HEK293 (cell line): Measurements from ENCODE around the gene CABP7.

ENCODE experiments used
- CTCF ChIA-PET: fragments of 350-600 bp; formaldehyde crosslinking; extraction: SDS; loops from one replicate; lab custom pipeline; 2021; ENCODE audit warnings: antibody characterized with exemption; lab: Yijun Ruan, JAX
- POLR2A ChIA-PET: fragments of 300-600 bp; formaldehyde crosslinking; extraction: SDS; loops from one replicate; lab custom pipeline; 2020; ENCODE audit warnings: antibody characterized with exemption, inconsistent platforms; lab: Yijun Ruan, JAX
- H3K27ac ChIP-seq: fragments of 200-500 bp; sonication (Bioruptor generic); 2 replicates; pipeline ENCODE4 v1.5.1; 2014; ENCODE audit warnings: low read depth, low read length, control low read depth, inconsistent platforms; ENCODE audit errors: extremely low read depth
- H3K36me3 ChIP-seq, 2 experiments: fragments of 200-500 bp in 1 of 2; sonication (Bioruptor generic) in 1 of 2; 1 replicate in 1 of 2; 2 replicates in 1 of 2; pipeline ENCODE4 v1.5.1; 2014 to 2017; ENCODE audit warnings: inconsistent platforms in 2 of 2, low read length in 2 of 2; ENCODE audit not compliant: control insufficient read depth in 2 of 2, insufficient read depth in 1 of 2
- H3K4me1 ChIP-seq: fragments of 200-500 bp; sonication (Bioruptor generic); 2 replicates; pipeline ENCODE4 v1.5.1; 2014; ENCODE audit warnings: mild to moderate bottlenecking, low read length, inconsistent platforms; ENCODE audit not compliant: control insufficient read depth, insufficient read depth
- H3K4me3 ChIP-seq: 2 replicates; pipeline ENCODE4 v1.5.1; 2011; ENCODE audit warnings: low read depth, mild to moderate bottlenecking, control low read depth, low read length, moderate library complexity
- H3K9me3 ChIP-seq: fragments of 200-500 bp; sonication (Bioruptor generic); 2 replicates; pipeline ENCODE4 v1.5.1; 2014; ENCODE audit warnings: low read depth, low read length, inconsistent platforms; ENCODE audit not compliant: control insufficient read depth, insufficient read depth
- BCL11B ChIP-seq: fragments of 450-650 bp; formaldehyde crosslinking; IDR thresholded peaks from 2 replicates; pipeline ENCODE4 v1.5.1; 2016; ENCODE audit warnings: low read depth, missing biosample characterization, missing genetic modification characterization
- HOXC10 ChIP-seq: sonication (generic); formaldehyde crosslinking; IDR thresholded peaks from 2 replicates; pipeline ENCODE4 v1.8.1; 2023; ENCODE audit warnings: mild to moderate bottlenecking, missing genetic modification reagents
- PRDM4 ChIP-seq: fragments of 450-650 bp; formaldehyde crosslinking; IDR thresholded peaks from 2 replicates; pipeline ENCODE4 v1.5.1; 2017; ENCODE audit warnings: missing biosample characterization, missing genetic modification characterization
- WT1 ChIP-seq: fragments of 450-650 bp; formaldehyde crosslinking; IDR thresholded peaks from 2 replicates; pipeline ENCODE4 v1.5.1; 2016; ENCODE audit warnings: missing biosample characterization, missing genetic modification characterization
- YY1 ChIP-seq: fragments of 450-650 bp; formaldehyde crosslinking; IDR thresholded peaks from 2 replicates; pipeline ENCODE4 v1.5.1; 2018; ENCODE audit warnings: missing biosample characterization, missing genetic modification characterization
- ZBTB26 ChIP-seq: fragments of 450-650 bp; formaldehyde crosslinking; optimal IDR thresholded peaks from 2 replicates; pipeline ENCODE3; 2016; ENCODE audit warnings: missing biosample characterization, mild to moderate bottlenecking, missing genetic modification characterization
- ZFP37 ChIP-seq: fragments of 450-650 bp; formaldehyde crosslinking; IDR thresholded peaks from 2 replicates; pipeline ENCODE4 v1.5.1; 2016; ENCODE audit warnings: missing biosample characterization, missing genetic modification characterization
- ZNF2 ChIP-seq: fragments of 450-650 bp; formaldehyde crosslinking; IDR thresholded peaks from 2 replicates; pipeline ENCODE4 v1.5.1; 2016; ENCODE audit warnings: missing biosample characterization, missing genetic modification characterization
- ZNF513 ChIP-seq: fragments of 450-650 bp; IDR thresholded peaks from 2 replicates; pipeline ENCODE4 v1.5.1; 2018; ENCODE audit warnings: missing biosample characterization, missing genetic modification characterization
- ZNF514 ChIP-seq: fragments of 450-650 bp; formaldehyde crosslinking; IDR thresholded peaks from 2 replicates; pipeline ENCODE4 v1.5.1; 2016; ENCODE audit warnings: missing biosample characterization, missing genetic modification characterization
- ZNF610 ChIP-seq: fragments of 450-650 bp; formaldehyde crosslinking; IDR thresholded peaks from 2 replicates; pipeline ENCODE4 v1.5.1; 2016; ENCODE audit warnings: missing biosample characterization, missing genetic modification characterization, borderline replicate concordance
- ZNF660 ChIP-seq: fragments of 450-650 bp; IDR thresholded peaks from 2 replicates; pipeline ENCODE4 v1.5.1; 2018; ENCODE audit warnings: missing biosample characterization, mild to moderate bottlenecking, missing genetic modification characterization
- ZNF677 ChIP-seq: fragments of 450-650 bp; IDR thresholded peaks from 2 replicates; pipeline ENCODE4 v1.5.0; 2018; ENCODE audit warnings: missing biosample characterization, mild to moderate bottlenecking, missing genetic modification characterization, moderate library complexity
- ZNF692 ChIP-seq: fragments of 450-650 bp; formaldehyde crosslinking; IDR thresholded peaks from 2 replicates; pipeline ENCODE4 v1.5.1; 2016; ENCODE audit warnings: missing biosample characterization, missing genetic modification characterization
- ZNF791 ChIP-seq: fragments of 450-650 bp; formaldehyde crosslinking; IDR thresholded peaks from 2 replicates; pipeline ENCODE4 v1.5.1; 2016; ENCODE audit warnings: missing biosample characterization, missing genetic modification characterization
- TF ChIP-seq, protein P1 (sequence below): fragments of 450-650 bp; formaldehyde crosslinking; IDR thresholded peaks from 2 replicates; pipeline ENCODE4 v1.5.1; 2016; ENCODE audit warnings: missing biosample characterization, missing genetic modification characterization, borderline replicate concordance
- TF ChIP-seq, protein P2 (sequence below): fragments of 450-650 bp; formaldehyde crosslinking; IDR thresholded peaks from 2 replicates; pipeline ENCODE4 v1.5.1; 2016; ENCODE audit warnings: missing biosample characterization, missing genetic modification characterization, borderline replicate concordance
- TF ChIP-seq, protein P3 (sequence below): fragments of 450-650 bp; formaldehyde crosslinking; IDR thresholded peaks from 2 replicates; pipeline ENCODE4 v1.5.1; 2016; ENCODE audit warnings: missing biosample characterization, missing genetic modification characterization, borderline replicate concordance
- TF ChIP-seq, protein P4 (sequence below): fragments of 450-650 bp; formaldehyde crosslinking; IDR thresholded peaks from 2 replicates; pipeline ENCODE4 v1.5.1; 2016; ENCODE audit warnings: missing biosample characterization, missing genetic modification characterization

CABP7 gene

GRCh38 chr22:29707010-29707409 lies 12.8 kb upstream of the CABP7 start:
- Histone ChIP-seq H3K9me3 (no peaks in the 10 kb centered on the region), H3K4me1 (peaks cover 12% of the 10 kb centered on the region), H3K27ac (no peak overlapping the region), H3K4me3 (no peak overlapping the region), H3K36me3 (no peaks in the 10 kb centered on the region)
- ChIA-PET CTCF (interaction anchor here (0.7 to 1.6 kb wide), 2 partner anchors 17 to 56 kb away, joined by 3 to 5 read pairs; no protein-coding TSS in a partner anchor), POLR2A (no interaction called here)
- TF ChIP-seq ZNF791 (tag by site-specific recombination) = no peak
- TF ChIP-seq, protein P1, sequence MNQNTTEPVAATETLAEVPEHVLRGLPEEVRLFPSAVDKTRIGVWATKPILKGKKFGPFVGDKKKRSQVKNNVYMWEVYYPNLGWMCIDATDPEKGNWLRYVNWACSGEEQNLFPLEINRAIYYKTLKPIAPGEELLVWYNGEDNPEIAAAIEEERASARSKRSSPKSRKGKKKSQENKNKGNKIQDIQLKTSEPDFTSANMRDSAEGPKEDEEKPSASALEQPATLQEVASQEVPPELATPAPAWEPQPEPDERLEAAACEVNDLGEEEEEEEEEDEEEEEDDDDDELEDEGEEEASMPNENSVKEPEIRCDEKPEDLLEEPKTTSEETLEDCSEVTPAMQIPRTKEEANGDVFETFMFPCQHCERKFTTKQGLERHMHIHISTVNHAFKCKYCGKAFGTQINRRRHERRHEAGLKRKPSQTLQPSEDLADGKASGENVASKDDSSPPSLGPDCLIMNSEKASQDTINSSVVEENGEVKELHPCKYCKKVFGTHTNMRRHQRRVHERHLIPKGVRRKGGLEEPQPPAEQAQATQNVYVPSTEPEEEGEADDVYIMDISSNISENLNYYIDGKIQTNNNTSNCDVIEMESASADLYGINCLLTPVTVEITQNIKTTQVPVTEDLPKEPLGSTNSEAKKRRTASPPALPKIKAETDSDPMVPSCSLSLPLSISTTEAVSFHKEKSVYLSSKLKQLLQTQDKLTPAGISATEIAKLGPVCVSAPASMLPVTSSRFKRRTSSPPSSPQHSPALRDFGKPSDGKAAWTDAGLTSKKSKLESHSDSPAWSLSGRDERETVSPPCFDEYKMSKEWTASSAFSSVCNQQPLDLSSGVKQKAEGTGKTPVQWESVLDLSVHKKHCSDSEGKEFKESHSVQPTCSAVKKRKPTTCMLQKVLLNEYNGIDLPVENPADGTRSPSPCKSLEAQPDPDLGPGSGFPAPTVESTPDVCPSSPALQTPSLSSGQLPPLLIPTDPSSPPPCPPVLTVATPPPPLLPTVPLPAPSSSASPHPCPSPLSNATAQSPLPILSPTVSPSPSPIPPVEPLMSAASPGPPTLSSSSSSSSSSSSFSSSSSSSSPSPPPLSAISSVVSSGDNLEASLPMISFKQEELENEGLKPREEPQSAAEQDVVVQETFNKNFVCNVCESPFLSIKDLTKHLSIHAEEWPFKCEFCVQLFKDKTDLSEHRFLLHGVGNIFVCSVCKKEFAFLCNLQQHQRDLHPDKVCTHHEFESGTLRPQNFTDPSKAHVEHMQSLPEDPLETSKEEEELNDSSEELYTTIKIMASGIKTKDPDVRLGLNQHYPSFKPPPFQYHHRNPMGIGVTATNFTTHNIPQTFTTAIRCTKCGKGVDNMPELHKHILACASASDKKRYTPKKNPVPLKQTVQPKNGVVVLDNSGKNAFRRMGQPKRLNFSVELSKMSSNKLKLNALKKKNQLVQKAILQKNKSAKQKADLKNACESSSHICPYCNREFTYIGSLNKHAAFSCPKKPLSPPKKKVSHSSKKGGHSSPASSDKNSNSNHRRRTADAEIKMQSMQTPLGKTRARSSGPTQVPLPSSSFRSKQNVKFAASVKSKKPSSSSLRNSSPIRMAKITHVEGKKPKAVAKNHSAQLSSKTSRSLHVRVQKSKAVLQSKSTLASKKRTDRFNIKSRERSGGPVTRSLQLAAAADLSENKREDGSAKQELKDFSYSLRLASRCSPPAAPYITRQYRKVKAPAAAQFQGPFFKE (tag by site-specific recombination) = no peak
- TF ChIP-seq, protein P2, sequence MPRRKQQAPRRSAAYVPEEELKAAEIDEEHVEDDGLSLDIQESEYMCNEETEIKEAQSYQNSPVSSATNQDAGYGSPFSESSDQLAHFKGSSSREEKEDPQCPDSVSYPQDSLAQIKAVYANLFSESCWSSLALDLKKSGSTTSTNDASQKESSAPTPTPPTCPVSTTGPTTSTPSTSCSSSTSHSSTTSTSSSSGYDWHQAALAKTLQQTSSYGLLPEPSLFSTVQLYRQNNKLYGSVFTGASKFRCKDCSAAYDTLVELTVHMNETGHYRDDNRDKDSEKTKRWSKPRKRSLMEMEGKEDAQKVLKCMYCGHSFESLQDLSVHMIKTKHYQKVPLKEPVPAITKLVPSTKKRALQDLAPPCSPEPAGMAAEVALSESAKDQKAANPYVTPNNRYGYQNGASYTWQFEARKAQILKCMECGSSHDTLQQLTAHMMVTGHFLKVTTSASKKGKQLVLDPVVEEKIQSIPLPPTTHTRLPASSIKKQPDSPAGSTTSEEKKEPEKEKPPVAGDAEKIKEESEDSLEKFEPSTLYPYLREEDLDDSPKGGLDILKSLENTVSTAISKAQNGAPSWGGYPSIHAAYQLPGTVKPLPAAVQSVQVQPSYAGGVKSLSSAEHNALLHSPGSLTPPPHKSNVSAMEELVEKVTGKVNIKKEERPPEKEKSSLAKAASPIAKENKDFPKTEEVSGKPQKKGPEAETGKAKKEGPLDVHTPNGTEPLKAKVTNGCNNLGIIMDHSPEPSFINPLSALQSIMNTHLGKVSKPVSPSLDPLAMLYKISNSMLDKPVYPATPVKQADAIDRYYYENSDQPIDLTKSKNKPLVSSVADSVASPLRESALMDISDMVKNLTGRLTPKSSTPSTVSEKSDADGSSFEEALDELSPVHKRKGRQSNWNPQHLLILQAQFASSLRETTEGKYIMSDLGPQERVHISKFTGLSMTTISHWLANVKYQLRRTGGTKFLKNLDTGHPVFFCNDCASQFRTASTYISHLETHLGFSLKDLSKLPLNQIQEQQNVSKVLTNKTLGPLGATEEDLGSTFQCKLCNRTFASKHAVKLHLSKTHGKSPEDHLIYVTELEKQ (tag by site-specific recombination) = no peak
- no peak for TF ChIP-seq ZNF2
- no peak for TF ChIP-seq ZFP37 (tag by site-specific recombination)
- TF ChIP-seq ZNF610 (tag by site-specific recombination) = no peak
- TF ChIP-seq BCL11B (tag by site-specific recombination) = no peak
- no peak for TF ChIP-seq ZBTB26 (tag by site-specific recombination)
- no peak for TF ChIP-seq ZNF692 (tag by site-specific recombination)
- TF ChIP-seq PRDM4 (tag by site-specific recombination) = no peak
- TF ChIP-seq ZNF514 (tag by site-specific recombination) = no peak
- no peak for TF ChIP-seq ZNF677 (tag by site-specific recombination)
- TF ChIP-seq ZNF660 (tag by site-specific recombination) = no peak
- TF ChIP-seq WT1 = no peak
- TF ChIP-seq, protein P3, sequence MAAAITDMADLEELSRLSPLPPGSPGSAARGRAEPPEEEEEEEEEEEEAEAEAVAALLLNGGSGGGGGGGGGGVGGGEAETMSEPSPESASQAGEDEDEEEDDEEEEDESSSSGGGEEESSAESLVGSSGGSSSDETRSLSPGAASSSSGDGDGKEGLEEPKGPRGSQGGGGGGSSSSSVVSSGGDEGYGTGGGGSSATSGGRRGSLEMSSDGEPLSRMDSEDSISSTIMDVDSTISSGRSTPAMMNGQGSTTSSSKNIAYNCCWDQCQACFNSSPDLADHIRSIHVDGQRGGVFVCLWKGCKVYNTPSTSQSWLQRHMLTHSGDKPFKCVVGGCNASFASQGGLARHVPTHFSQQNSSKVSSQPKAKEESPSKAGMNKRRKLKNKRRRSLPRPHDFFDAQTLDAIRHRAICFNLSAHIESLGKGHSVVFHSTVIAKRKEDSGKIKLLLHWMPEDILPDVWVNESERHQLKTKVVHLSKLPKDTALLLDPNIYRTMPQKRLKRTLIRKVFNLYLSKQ = no peak
- TF ChIP-seq YY1 = no peak
- no peak for TF ChIP-seq ZNF513 (tag by site-specific recombination)
- TF ChIP-seq HOXC10 (CRISPR knock-in tag) = no peak
- TF ChIP-seq, protein P4, sequence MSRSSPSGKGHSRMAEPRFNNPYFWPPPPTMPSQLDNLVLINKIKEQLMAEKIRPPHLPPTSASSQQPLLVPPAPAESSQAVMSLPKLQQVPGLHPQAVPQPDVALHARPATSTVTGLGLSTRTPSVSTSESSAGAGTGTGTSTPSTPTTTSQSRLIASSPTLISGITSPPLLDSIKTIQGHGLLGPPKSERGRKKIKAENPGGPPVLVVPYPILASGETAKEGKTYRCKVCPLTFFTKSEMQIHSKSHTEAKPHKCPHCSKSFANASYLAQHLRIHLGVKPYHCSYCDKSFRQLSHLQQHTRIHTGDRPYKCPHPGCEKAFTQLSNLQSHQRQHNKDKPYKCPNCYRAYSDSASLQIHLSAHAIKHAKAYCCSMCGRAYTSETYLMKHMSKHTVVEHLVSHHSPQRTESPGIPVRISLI = no peak
